ENCODE results near the gene TMEM82. TPM values are rescaled to one million over a fixed set of nuclear protein-coding genes. Genes with fewer than 3 reads are reported as not detected.

TMEM82 gene
- polyA plus RNA-seq, 1 donor (not counting 4 experiments of a cell fraction or from before 2014, with no cell fraction given), result not detected

DNA sequence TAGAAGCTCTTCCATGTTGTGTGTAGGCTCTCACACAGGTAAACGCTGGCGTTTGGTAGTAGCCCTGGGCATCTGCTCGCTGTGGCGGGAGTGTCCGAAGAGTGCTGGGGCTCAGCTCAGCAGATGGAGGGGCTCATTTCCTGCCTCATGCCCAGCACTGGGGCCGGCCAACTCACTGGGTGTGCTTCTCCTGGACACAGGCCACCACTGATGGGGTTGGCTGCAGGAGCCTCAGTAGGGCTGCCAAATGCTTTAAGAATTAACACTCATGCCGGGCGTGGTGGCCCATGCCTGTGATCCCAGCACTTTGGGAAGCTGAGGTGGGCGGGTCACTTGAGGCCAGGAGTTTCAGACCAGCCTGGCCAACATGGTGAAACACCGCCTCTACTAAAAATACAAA is 44.3 kb downstream of the TMEM82 start:
- H3K9ac ChIP-seq (ENCODE audit: control insufficient read depth, extremely low read depth, insufficient read depth, low read length), result no peak overlapping the region
- H3K4me3 ChIP-seq (ENCODE audit: control insufficient read depth in 2 of 3, extremely low read depth in 1 of 3, insufficient read depth in 2 of 3, low read depth in 1 of 3, low read length in 3 of 3), result no peak overlapping the region
- peak overlapping the region; percentile 38 for H3K27ac ChIP-seq (ENCODE audit: control insufficient read depth, insufficient read depth, low read length)
- no peaks in the 10 kb centered on the region for H3K79me2 ChIP-seq (ENCODE audit: control insufficient read depth, insufficient read depth, low read length)
- H3K4me1 ChIP-seq (ENCODE audit: control insufficient read depth, extremely low read depth, insufficient read depth, low read length), result peaks cover 19% of the 10 kb centered on the region
- FAIRE-seq (peak; percentile 9), DNase-seq (ENCODE audit: low read depth, low spot score) (no peak)
- H3K4me2 ChIP-seq (ENCODE audit: control insufficient read depth, extremely low read depth, insufficient read depth, low read depth, low read length), result no peak overlapping the region
- no peaks in the 10 kb centered on the region for H4K20me1 ChIP-seq (ENCODE audit: control insufficient read depth, extremely low read depth, insufficient read depth, low read length)
- H3K9me3 ChIP-seq (ENCODE audit: control insufficient read depth, low read depth, low read length), result no peaks in the 10 kb centered on the region
- TF ChIP-seq, protein P1, sequence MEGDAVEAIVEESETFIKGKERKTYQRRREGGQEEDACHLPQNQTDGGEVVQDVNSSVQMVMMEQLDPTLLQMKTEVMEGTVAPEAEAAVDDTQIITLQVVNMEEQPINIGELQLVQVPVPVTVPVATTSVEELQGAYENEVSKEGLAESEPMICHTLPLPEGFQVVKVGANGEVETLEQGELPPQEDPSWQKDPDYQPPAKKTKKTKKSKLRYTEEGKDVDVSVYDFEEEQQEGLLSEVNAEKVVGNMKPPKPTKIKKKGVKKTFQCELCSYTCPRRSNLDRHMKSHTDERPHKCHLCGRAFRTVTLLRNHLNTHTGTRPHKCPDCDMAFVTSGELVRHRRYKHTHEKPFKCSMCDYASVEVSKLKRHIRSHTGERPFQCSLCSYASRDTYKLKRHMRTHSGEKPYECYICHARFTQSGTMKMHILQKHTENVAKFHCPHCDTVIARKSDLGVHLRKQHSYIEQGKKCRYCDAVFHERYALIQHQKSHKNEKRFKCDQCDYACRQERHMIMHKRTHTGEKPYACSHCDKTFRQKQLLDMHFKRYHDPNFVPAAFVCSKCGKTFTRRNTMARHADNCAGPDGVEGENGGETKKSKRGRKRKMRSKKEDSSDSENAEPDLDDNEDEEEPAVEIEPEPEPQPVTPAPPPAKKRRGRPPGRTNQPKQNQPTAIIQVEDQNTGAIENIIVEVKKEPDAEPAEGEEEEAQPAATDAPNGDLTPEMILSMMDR (optimal IDR thresholded peaks at IDR 0.05 in 1 of 3, IDR thresholded peaks at IDR 0.05 in 1 of 3, conservative IDR thresholded peaks at IDR 0.05 in 1 of 3; ENCODE audit: extremely low read depth in 1 of 3, insufficient read depth in 2 of 3, low read length in 3 of 3), result no peak
- H3K27me3 ChIP-seq (ENCODE audit: control insufficient read depth, extremely low read depth, insufficient read depth, low read length), result no peaks in the 10 kb centered on the region
- H2AFZ ChIP-seq (ENCODE audit: control insufficient read depth, low read length), result no peak overlapping the region
- dilution Hi-C loops (cut with MboI; ENCODE audit: extremely low pct_ligation_motif_present, low sequenced_read_pairs), result no loop called here
- no peaks in the 10 kb centered on the region for H3K9me1 ChIP-seq (ENCODE audit: control insufficient read depth, extremely low read depth, insufficient read depth, low read length)
- H3K36me3 ChIP-seq (ENCODE audit: control insufficient read depth in 2 of 2, extremely low read depth in 1 of 2, insufficient read depth in 2 of 2, low read length in 2 of 2), result peaks cover 21 to 22% of the 10 kb centered on the region in 2 experiments

DNA sequence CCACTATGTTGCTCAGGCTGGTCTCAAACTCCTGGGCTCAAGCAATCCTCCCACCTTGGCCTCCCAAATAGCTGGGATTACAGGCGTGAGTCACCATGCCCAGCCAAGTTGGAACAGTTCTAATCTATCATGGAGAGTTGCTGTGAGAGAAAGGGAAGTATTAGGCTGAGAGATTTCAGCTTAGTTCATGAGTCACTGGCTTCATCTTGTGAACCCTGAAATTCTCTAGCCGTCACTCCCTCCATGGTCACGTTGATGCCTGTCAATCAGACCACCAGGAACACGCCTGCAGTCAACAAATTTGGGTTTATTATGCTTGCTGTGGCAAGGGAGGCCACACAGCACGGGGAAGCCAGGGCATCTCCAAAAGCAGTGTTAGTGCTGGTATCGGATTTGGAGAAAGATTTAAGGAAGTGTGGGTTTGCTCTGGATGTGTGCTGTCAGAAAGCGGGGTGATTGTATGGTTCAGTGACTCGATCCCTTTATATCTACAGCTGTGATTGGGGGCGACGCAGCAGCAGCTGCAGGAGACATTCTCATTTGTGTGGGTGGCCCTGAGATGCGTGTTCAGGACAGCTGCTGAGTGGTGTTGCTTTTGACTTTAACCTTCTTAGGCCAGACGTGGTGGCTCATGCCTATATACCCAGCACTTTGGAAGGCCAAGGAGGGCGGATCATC is 46.5 kb downstream of the TMEM82 start:
- Histone ChIP-seq H3K9ac (ENCODE audit: control insufficient read depth, extremely low read depth, insufficient read depth, low read length) (no peak overlapping the region), H3K79me2 (ENCODE audit: control insufficient read depth, insufficient read depth, low read length) (no peaks in the 10 kb centered on the region), H3K36me3 (ENCODE audit: control insufficient read depth in 2 of 2, extremely low read depth in 1 of 2, insufficient read depth in 2 of 2, low read length in 2 of 2) (peaks cover 11 to 19% of the 10 kb centered on the region in 2 experiments), H3K27ac (ENCODE audit: control insufficient read depth, insufficient read depth, low read length) (peak overlapping the region; percentile 87), H3K9me3 (ENCODE audit: control insufficient read depth, low read depth, low read length) (no peaks in the 10 kb centered on the region), H4K20me1 (ENCODE audit: control insufficient read depth, extremely low read depth, insufficient read depth, low read length) (no peaks in the 10 kb centered on the region), H3K4me3 (ENCODE audit: control insufficient read depth in 2 of 3, extremely low read depth in 1 of 3, insufficient read depth in 2 of 3, low read depth in 1 of 3, low read length in 3 of 3) (no peak overlapping the region), H3K27me3 (ENCODE audit: control insufficient read depth, extremely low read depth, insufficient read depth, low read length) (no peaks in the 10 kb centered on the region), H3K9me1 (ENCODE audit: control insufficient read depth, extremely low read depth, insufficient read depth, low read length) (no peaks in the 10 kb centered on the region), H3K4me2 (ENCODE audit: control insufficient read depth, extremely low read depth, insufficient read depth, low read depth, low read length) (no peak overlapping the region), H3K4me1 (ENCODE audit: control insufficient read depth, extremely low read depth, insufficient read depth, low read length) (peaks cover 32% of the 10 kb centered on the region), H2AFZ (ENCODE audit: control insufficient read depth, low read length) (no peak overlapping the region)
- dilution Hi-C loops (cut with MboI; ENCODE audit: extremely low pct_ligation_motif_present, low sequenced_read_pairs), result no loop called here
- peak; percentile 93 for FAIRE-seq
- no peak for TF ChIP-seq EZH2 (IDR thresholded peaks at IDR 0.05; ENCODE audit: low read length)
- TF ChIP-seq, protein P1 (optimal IDR thresholded peaks at IDR 0.05 in 1 of 3, IDR thresholded peaks at IDR 0.05 in 1 of 3, conservative IDR thresholded peaks at IDR 0.05 in 1 of 3; ENCODE audit: extremely low read depth in 1 of 3, insufficient read depth in 2 of 3, low read length in 3 of 3), result no peak
- peak; percentile 86 for DNase-seq (ENCODE audit: low read depth, low spot score)

Measured in keratinocyte (primary cell).